ENCODE data around the gene PANX2.

Gene PANX2

DNA sequence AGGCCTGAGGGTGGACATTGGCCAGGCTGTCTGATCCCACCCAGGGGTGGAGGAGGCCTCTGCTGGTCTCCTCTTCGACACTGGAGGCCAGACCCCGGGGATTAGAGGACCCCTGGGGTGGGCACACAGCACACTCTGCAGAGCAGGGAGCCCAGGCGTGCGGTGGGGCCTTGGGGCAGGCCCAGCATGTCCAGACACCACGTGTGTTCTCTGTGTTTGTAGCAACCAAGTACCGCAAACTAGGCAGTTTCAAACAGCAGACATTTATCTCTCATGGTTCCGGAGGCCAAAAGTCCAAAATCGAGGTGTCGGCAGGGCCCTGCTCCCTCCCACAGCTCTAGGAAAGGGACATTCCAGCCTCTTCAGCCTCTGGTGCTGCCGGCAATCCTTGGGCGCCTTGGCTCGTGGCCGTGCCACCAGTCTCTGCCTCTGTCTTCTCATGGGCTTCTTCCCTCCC, 1.5 kb downstream of the PANX2 start:
- no peak for DNase-seq (ENCODE audit: low read depth)

GRCh38 chr22:50173311-50173982, 2.9 kb downstream of the PANX2 start:
- no peak for DNase-seq (ENCODE audit: low read depth)

DNA sequence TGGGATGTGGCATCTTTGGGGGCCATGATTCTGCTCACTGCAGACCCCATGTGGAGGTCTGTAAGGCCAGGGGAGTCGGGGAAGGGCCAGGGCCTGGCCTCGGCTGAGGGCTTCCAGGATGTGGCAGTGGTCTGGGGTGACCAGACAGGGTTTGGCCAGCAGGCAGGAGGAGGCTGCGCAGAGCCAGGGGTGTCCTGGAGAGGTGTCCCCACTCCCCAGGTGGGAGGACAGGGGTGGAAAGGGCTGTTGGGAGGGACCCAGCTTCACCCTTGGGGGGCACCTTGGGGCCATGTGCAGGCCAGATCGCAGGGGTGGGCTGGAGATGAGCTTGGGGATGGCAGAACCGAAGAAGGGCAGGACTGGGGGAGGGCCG, 3.4 kb downstream of the PANX2 start:
- no peak for DNase-seq (ENCODE audit: low read depth)

DNA sequence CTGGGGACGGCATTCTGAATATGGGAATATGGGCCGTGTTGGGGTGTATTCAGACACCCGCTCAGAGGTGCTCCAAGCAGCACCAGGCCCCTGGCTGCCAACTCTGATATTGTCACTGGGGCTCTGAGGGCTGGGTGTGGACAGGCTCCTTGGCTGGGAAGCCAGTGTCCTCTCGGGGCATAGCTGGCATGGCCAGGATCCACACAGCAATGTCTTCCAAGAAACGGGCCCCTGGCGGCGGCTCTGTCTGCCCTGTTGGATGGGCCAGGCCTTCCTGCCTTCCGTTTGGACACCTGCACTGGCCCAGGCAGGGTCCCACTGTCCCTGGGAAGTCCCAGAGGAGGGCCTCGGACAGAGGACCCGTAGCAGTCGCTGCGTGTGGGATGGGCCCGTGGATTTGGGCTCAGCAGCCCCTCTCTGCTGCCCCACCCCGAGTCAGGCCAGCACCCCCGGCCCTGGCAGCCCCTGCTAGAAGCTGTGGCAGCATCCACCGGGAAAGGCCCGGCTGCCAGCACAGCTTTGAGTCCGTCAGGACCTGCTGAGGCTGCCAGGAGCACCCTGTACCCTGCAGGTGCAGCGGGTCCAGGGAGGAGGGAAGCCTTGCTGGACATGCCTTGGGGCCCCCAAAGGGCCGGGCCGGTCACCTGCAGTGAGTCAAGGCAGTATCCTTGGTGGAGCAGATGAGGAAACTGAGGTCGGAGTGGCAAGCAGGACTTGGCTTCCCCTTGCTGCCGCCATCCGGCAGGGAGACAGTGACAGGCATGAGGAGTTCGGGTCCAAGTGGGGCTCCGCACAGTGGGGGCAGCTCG, 4.1 kb downstream of the PANX2 start:
- DNase-seq (ENCODE audit: low read depth): no peak

DNA sequence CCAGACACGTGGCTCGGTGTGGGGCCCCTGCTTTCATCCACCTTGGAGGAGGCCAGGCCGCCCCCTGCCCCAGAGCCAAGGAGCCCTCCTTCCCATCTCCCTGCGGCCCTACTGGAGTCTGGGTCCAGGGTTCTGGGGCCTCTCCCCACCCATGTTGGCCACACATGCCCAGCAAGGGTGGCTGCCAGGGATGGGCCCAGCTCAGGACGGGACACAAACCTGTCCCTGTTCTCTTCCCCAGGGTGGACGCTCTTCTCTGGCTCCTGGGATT, 4.6 kb downstream of the PANX2 start:
- no peak for DNase-seq (ENCODE audit: low read depth)

GRCh38 chr22:50175921-50176849, 5.7 kb downstream of the PANX2 start:
- DNase-seq (ENCODE audit: low read depth): no peak

DNA sequence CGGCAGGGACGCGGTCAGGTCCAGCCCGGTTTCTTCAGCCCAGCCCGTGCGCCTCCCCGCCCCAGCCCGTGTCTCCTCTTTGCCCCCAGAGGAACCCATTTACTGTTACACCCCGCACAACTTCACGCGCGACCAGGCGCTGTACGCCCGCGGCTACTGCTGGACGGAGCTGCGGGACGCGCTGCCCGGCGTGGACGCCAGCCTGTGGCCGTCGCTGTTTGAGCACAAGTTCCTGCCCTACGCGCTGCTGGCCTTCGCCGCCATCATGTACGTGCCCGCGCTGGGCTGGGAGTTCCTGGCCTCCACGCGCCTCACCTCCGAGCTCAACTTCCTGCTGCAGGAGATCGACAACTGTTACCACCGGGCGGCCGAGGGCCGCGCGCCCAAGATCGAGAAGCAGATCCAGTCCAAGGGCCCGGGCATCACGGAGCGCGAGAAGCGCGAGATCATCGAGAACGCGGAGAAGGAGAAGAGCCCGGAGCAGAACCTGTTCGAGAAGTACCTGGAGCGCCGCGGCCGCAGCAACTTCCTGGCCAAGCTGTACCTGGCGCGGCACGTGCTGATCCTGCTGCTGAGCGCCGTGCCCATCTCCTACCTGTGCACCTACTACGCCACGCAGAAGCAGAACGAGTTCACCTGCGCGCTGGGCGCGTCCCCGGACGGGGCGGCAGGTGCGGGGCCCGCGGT, 6.5 kb downstream of the PANX2 start:
- no peak for DNase-seq (ENCODE audit: low read depth)

GRCh38 chr22:50177537-50178470, 7.3 kb downstream of the PANX2 start:
- DNase-seq (ENCODE audit: low read depth): no peak

- DNase-seq (ENCODE audit: low read depth): no peak
Observed at GRCh38 chr22:50178471-50178864, 7.9 kb downstream of the PANX2 start.

GRCh38 chr22:50178871-50179869, 8.6 kb downstream of the PANX2 start:
- DNase-seq (ENCODE audit: low read depth): no peak

DNA sequence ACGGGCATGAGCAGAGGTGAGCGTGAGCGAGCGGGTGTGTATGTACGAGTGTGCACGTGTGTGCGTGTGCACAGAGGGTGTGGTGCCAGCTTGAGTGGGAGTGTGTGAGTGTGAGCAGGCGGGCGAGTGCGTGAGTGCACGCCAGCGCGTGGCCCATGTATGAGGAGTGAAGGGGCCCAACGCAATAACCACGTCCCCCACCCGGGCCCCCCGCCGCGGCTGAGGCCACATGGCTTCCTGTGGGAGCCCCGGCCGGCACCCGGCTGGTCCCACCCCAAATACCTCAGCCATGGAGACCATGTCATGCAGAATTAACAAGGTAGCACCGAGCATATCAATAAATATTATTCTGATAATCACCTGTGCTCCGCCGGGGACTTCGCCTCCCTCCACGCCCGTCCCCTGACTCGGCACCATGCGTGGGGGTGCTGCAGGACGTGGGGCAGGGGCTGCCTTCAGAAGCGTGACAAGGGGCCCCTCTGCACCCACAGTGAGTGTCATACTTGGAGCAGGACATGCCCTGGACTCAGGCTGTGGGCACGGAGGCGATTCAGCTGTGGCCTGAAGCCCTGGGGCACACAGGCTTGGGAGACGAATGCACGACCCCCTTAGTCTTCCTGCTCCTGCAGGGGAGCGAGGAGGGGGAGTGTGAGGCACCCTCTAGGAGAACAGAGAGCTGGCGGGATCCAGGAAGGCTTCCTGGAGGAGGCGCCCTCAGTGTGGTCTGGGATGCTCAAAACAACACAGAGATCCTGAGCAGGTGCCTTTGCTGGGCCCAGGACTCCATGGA, 9.6 kb downstream of the PANX2 start:
- no peak for DNase-seq (ENCODE audit: low read depth)

DNA sequence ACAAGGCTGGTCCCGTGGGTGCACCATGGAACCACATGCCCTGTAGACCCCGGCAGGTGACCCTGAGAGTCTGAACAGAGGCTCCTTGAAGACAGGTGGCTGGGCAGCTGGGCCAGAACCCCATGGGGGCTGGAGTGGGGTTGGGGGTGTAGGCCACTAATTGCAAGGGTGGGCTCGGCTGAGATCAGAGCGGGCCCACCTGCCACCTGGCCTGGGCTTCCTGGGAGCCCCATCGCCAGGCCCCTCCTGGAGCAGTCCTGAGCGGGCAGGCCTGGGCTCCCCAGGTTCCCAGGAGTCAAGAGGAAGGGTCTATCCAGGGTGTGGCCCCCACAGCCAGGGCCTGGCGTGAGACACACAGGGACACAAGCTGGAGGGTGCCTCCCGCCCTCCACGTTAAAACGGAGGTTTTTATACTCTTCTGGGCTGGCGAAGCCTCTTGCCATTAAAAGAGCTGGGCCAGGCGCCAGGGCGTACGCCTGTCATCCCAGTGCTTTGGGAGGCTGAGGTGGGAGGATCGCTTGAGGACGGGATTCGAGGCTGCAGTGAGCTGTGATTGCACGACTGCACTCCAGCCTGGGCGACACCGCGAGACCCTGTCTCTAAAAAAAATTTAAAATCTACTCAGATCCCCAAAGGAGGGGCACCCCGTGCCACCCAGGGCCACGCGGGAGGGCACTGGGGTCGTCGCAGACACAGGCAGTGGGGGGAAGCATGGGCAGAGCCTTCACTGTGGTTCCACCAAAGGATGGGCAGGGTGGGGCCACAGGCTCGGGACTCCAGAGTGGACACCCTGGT, 10.4 kb downstream of the PANX2 start:
- no peak for DNase-seq (ENCODE audit: low read depth)

GRCh38 chr22:50182176-50183081, 11.9 kb downstream of the PANX2 start:
- DNase-seq (ENCODE audit: low read depth): no peak

GRCh38 chr22:50183141-50183971, 12.8 kb downstream of the PANX2 start:
- DNase-seq (ENCODE audit: low read depth): no peak

GRCh38 chr22:50184004-50184901, 13.7 kb downstream of the PANX2 start:
- DNase-seq (ENCODE audit: low read depth): no peak

Data from stimulated activated CD8-positive, alpha-beta memory T cell treated with anti-CD3 and anti-CD28 coated beads, Interleukin-15, amount 100 ng/mL, for 24 hours (primary cell).